GM12878 (cell line): Measurements from ENCODE around the gene SLC12A7. TPM values are rescaled to one million over a fixed set of nuclear protein-coding genes. Genes with fewer than 3 reads are reported as not detected.

Experiments used
- ATAC-seq: fragments of 200-7000 bp; cut with Tn5 transposase; 3 replicates; pipeline ENCODE4 v1.9.1; 2020; ENCODE audit warnings: mild to moderate bottlenecking, moderate library complexity
- BruUV-seq: library from RNA; stranded (reverse); fragments of 400-500 nt; replicated peaks from 2 replicates; lab custom pipeline; 2021; lab: Mats Ljungman, UMichigan
- CTCF ChIA-PET: fragments of 300-600 bp; sonication (Branson Sonifier 250); formaldehyde crosslinking; extraction: SDS; loops from one replicate; lab custom pipeline; 2021; ENCODE audit warnings: inconsistent platforms; lab: Yijun Ruan, JAX
- POLR2A ChIA-PET: fragments of 350-600 bp; formaldehyde crosslinking; extraction: SDS; loops from one replicate; lab custom pipeline; 2021; ENCODE audit warnings: inconsistent platforms; lab: Charles Lee
- RAD21 ChIA-PET: fragments of 300-600 bp; sonication (Branson Sonifier 250); formaldehyde crosslinking; loops from one replicate; lab custom pipeline; 2023; ENCODE audit warnings: antibody characterized with exemption; ENCODE audit not compliant: unreplicated experiment; lab: Charles Lee
- SMC1A ChIA-PET: fragments of 300-600 bp; sonication (Branson Sonifier 250); formaldehyde crosslinking; loops from one replicate; lab custom pipeline; 2023; ENCODE audit not compliant: unreplicated experiment, uncharacterized antibody; lab: Charles Lee
- DNase-seq: peaks from one replicate; pipeline ENCODE4 v3.0.0-alpha.2; 2011; ENCODE audit warnings: low read depth, low spot score
- FAIRE-seq: peaks from 3 replicates; lab custom pipeline; 2011; peaks lifted over from hg19 to GRCh38; lab: Jason Lieb, UNC
- H2AFZ ChIP-seq: 2 replicates; pipeline ENCODE4 v1.6.0; 2011; ENCODE audit warnings: low read depth, low read length, control low read depth; ENCODE audit not compliant: control insufficient read depth
- H3K27ac ChIP-seq: 2 replicates; pipeline ENCODE4 v1.5.1; 2011; ENCODE audit warnings: control low read depth; ENCODE audit not compliant: control insufficient read depth, insufficient read depth
- H3K27me3 ChIP-seq, 2 experiments: replicated peaks in 1 of 2; 2 replicates each; pipeline versions ENCODE4 v1.6.0 to v1.6.1; 2011; ENCODE audit warnings: low read length in 1 of 2; ENCODE audit not compliant: control insufficient read depth in 2 of 2, insufficient read depth in 2 of 2
- H3K36me3 ChIP-seq, 2 experiments: 2 replicates each; pipeline ENCODE4 v1.5.1; 2011; ENCODE audit warnings: low read length in 1 of 2; ENCODE audit not compliant: control insufficient read depth in 2 of 2, insufficient read depth in 2 of 2
- H3K4me1 ChIP-seq: 2 replicates; pipeline ENCODE4 v1.6.1; 2011; ENCODE audit warnings: mild to moderate bottlenecking, low read length, moderate library complexity, mixed read lengths; ENCODE audit not compliant: control insufficient read depth, insufficient read depth
- H3K4me2 ChIP-seq: 2 replicates; pipeline ENCODE4 v1.6.0; 2011; ENCODE audit warnings: control low read depth; ENCODE audit not compliant: control insufficient read depth, insufficient read depth
- H3K4me3 ChIP-seq: fragments of 200-600 bp; sonication (generic); 2 replicates; pipeline ENCODE4 v1.5.1; 2016
- H3K79me2 ChIP-seq: 2 replicates; pipeline ENCODE4 v1.6.0; 2011; ENCODE audit warnings: low read length; ENCODE audit not compliant: control insufficient read depth, insufficient read depth
- H3K9ac ChIP-seq: 2 replicates; pipeline ENCODE4 v1.8.0; 2011; ENCODE audit warnings: low read length, control low read depth, mixed read lengths; ENCODE audit not compliant: control insufficient read depth, insufficient read depth
- H3K9me3 ChIP-seq: replicated peaks from 3 replicates; pipeline ENCODE4 v1.5.1; 2011; ENCODE audit warnings: mild to moderate bottlenecking, low read length; ENCODE audit not compliant: control insufficient read depth, insufficient read depth
- H4K20me1 ChIP-seq: 2 replicates; pipeline ENCODE4 v1.6.0; 2011; ENCODE audit not compliant: control insufficient read depth, insufficient read depth
- ATF7 ChIP-seq: fragments of 450-650 bp; IDR thresholded peaks from 2 replicates; pipeline ENCODE4 v1.6.1; 2016; ENCODE audit warnings: low read depth, mild to moderate bottlenecking
- BCL11A ChIP-seq: IDR thresholded peaks from 2 replicates; pipeline ENCODE4 v1.6.1; 2011; ENCODE audit warnings: low read depth, low read length
- CBX3 ChIP-seq: fragments of 200-600 bp; sonication (generic); IDR thresholded peaks from 2 replicates; pipeline ENCODE4 v1.6.1; 2016; ENCODE audit warnings: low read depth, borderline replicate concordance
- CHD4 ChIP-seq: fragments of 200-600 bp; sonication (generic); IDR thresholded peaks from 2 replicates; pipeline ENCODE4 v1.6.1; 2016; ENCODE audit warnings: mild to moderate bottlenecking
- DPF2 ChIP-seq: fragments of 450-650 bp; IDR thresholded peaks from 2 replicates; pipeline ENCODE4 v1.6.1; 2017; ENCODE audit warnings: mild to moderate bottlenecking
- EP300 ChIP-seq, 2 experiments: fragments of 150-350 bp in 1 of 2; IDR thresholded peaks; 2 replicates each; pipeline ENCODE4 v1.6.1; 2011 to 2012; ENCODE audit warnings: low read depth in 2 of 2, low read length in 2 of 2, borderline replicate concordance in 1 of 2, improper control_type of control experiment in 1 of 2, inconsistent platforms in 1 of 2; ENCODE audit not compliant: control insufficient read depth in 1 of 2
- FOS ChIP-seq: IDR thresholded peaks from 3 replicates; pipeline ENCODE4 v1.6.1; 2011; ENCODE audit warnings: borderline replicate concordance; ENCODE audit not compliant: insufficient read length; ENCODE audit errors: extremely low read depth
- JUND ChIP-seq: IDR thresholded peaks from 2 replicates; pipeline ENCODE4 v1.6.1; 2012; ENCODE audit warnings: low read depth, mild to moderate bottlenecking, low read length, improper control_type of control experiment, moderate library complexity
- PAX5 ChIP-seq: IDR thresholded peaks from 2 replicates; pipeline ENCODE4 v1.6.1; 2011; ENCODE audit warnings: low read depth, low read length, borderline replicate concordance
- POU2F2 ChIP-seq: IDR thresholded peaks from 3 replicates; pipeline ENCODE4 v1.6.1; 2011; ENCODE audit warnings: low read depth, mild to moderate bottlenecking, low read length, borderline replicate concordance
- RAD51 ChIP-seq: fragments of 450-650 bp; IDR thresholded peaks from 2 replicates; pipeline ENCODE4 v1.6.1; 2016; ENCODE audit warnings: moderate library complexity, mild to moderate bottlenecking, inconsistent platforms
- RBBP5 ChIP-seq: fragments of 200-600 bp; sonication (generic); conservative IDR thresholded peaks from 2 replicates; pipeline ENCODE4 v1.6.1; 2016
- SUZ12 ChIP-seq: fragments of 200-600 bp; sonication (generic); IDR thresholded peaks from one replicate; pipeline ENCODE4 v1.6.1; 2018; ENCODE audit warnings: antibody characterized with exemption, mild to moderate bottlenecking; ENCODE audit not compliant: unreplicated experiment
- ZBED1 ChIP-seq: IDR thresholded peaks from 2 replicates; pipeline ENCODE4 v1.6.1; 2016; ENCODE audit warnings: borderline replicate concordance
- WGBS: methylation state at CpG from one replicate; pipeline ENCODE4 v1.1.6; 2016; ENCODE audit warnings: low lambda C conversion rate; ENCODE audit not compliant: insufficient replicate concordance, insufficient coverage; ENCODE audit errors: missing lambda C conversion rate; 5-methylcytosine and 5-hydroxymethylcytosine counted together
- in situ Hi-C: fragments of 300-500 bp; cut with MboI; formaldehyde crosslinking; loops from 9 replicates; pipeline ENCODE4 v1.14.3; 2018; ENCODE audit warnings: mixed read lengths
- intact Hi-C: fragments of 100-400 bp; cut with micrococcal nuclease; formaldehyde crosslinking; loops from one replicate; pipeline ENCODE4 v1.14.2; 2022; ENCODE audit not compliant: unreplicated experiment
- polyA plus RNA-seq, 11 experiments: library from polyadenylated mRNA; depleted of rRNA in 4 of 11; unstranded in 6 of 11; stranded (reverse) in 5 of 11; fragments of >200 nt; fragmentation: Nextera tagmentation in 4 of 11; fragmentation: Illumina TruSeq in 1 of 11; extraction: Ambion mirVana in 4 of 11; extraction: Trizol in 1 of 11; gene quantifications; 1 replicate in 1 of 11; 2 replicates in 10 of 11; pipeline versions ENCODE4 v1.2.1 to v1.2.3, GENCODE V29; 2011 to 2016; ENCODE audit warnings: inconsistent platforms in 2 of 11, missing spikeins in 2 of 11, low read depth in 1 of 11
- total RNA-seq, 4 experiments: library from RNA; depleted of rRNA in 3 of 4; stranded (reverse); fragments of >200 nt in 3 of 4; fragmentation: Illumina TruSeq in 1 of 4; extraction: Trizol in 1 of 4; gene quantifications; 2 replicates each; pipeline versions ENCODE4 v1.2.1 to v1.2.3, GENCODE V29; 2013 to 2021
- TF ChIP-seq, protein P1 (sequence below): IDR thresholded peaks from 2 replicates; pipeline ENCODE4 v1.6.1; 2011; ENCODE audit warnings: mild to moderate bottlenecking, low read depth, low read length, moderate library complexity; ENCODE audit not compliant: insufficient replicate concordance

SLC12A7 gene
- total and polyA plus RNA-seq, 10 of the 15 experiments (the other 5 are each of a cell fraction or from before 2014, with no cell fraction given) = 0.10 to 10.0 (median 2.9) TPM

DNA sequence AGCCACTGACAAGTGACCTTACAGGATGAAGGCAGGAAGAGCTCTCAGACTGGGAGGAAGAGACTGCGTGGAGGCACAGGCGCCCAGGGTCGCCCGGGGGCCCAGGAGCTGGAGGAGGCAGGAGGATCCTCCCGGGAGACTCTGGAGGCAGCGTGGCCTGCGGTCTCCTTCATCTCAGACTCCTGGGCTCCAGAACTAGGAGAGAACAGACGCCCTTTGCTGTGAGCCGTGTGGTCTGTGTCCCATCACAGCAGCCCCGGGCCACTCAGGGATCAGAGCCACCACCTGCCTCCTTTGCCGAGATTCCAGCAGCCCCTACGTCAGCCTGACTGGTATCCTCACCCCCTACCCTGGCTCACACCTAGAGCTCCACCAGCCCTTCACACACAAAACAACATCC, 45.2 kb downstream of the SLC12A7 start:
- intact Hi-C loops = no loop called here
- Histone ChIP-seq H3K4me1 (no peaks in the 10 kb centered on the region), H2AFZ (no peak overlapping the region), H3K27ac (no peak overlapping the region), H3K79me2 (no peaks in the 10 kb centered on the region), H3K27me3 (no peaks in the 10 kb centered on the region), H3K36me3 (no peaks in the 10 kb centered on the region; a peak in 1 of 4 replicates), H4K20me1 (no peaks in the 10 kb centered on the region), H3K9ac (no peak overlapping the region), H3K4me2 (no peak overlapping the region), H3K4me3 (no peak overlapping the region), H3K9me3 (no peaks in the 10 kb centered on the region)
- ChIA-PET SMC1A (no interaction called here), RAD21 (no interaction called here), POLR2A (no interaction called here), CTCF (no interaction called here)
- in situ Hi-C loops = no loop called here
- ATAC-seq (no peak), DNase-seq (no peak), FAIRE-seq (no peak)
- WGBS = 26% methylated on average over 12 of the region's 12 CpGs
- TF ChIP-seq ATF7 = no peak
- TF ChIP-seq, protein P1, sequence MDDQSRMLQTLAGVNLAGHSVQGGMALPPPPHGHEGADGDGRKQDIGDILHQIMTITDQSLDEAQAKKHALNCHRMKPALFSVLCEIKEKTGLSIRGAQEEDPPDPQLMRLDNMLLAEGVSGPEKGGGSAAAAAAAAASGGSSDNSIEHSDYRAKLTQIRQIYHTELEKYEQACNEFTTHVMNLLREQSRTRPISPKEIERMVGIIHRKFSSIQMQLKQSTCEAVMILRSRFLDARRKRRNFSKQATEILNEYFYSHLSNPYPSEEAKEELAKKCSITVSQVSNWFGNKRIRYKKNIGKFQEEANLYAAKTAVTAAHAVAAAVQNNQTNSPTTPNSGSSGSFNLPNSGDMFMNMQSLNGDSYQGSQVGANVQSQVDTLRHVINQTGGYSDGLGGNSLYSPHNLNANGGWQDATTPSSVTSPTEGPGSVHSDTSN = no peak
- TF ChIP-seq DPF2 = no peak
- TF ChIP-seq CBX3 = no peak
- TF ChIP-seq PAX5 = no peak
- TF ChIP-seq JUND = no peak
- TF ChIP-seq ZBED1 = no peak
- no peak for TF ChIP-seq EP300 (IDR thresholded peaks at IDR 0.05; ENCODE audit: borderline replicate concordance in 1 of 2, control insufficient read depth in 1 of 2, low read depth in 2 of 2, low read length in 2 of 2)
- TF ChIP-seq RBBP5 = no peak
- TF ChIP-seq BCL11A = no peak
- no peak for TF ChIP-seq RAD51
- TF ChIP-seq CHD4 = no peak
- no peak for TF ChIP-seq SUZ12
- no peak for TF ChIP-seq FOS
- no peak for TF ChIP-seq POU2F2
- BruUV-seq = no TSS peak
